Neural progenitor cell (in vitro differentiated cells): ENCODE results near the gene CLEC5A. TPM values are rescaled to one million over a fixed set of nuclear protein-coding genes. Genes with fewer than 3 reads are reported as not detected.

Experiments
- DNase-seq: peaks from one replicate; pipeline ENCODE4 v3.0.0-alpha.2; 2016; ENCODE audit warnings: low spot score
- H2AFZ ChIP-seq: fragments of 200-600 bp; sonication (generic); replicated peaks from 2 replicates; pipeline ENCODE4 v1.6.1; 2016; ENCODE audit warnings: antibody characterized with exemption
- H3F3A ChIP-seq: fragments of 200-600 bp; sonication (generic); 2 replicates; pipeline ENCODE4 v1.6.1; 2016; ENCODE audit warnings: antibody characterized with exemption, low read depth
- H3K27ac ChIP-seq: fragments of 200-600 bp; sonication (generic); 2 replicates; pipeline ENCODE4 v1.5.1; 2016; ENCODE audit warnings: mild to moderate bottlenecking
- H3K27me3 ChIP-seq: fragments of 200-600 bp; sonication (generic); 2 replicates; pipeline ENCODE4 v1.6.1; 2016; ENCODE audit warnings: mild to moderate bottlenecking, moderate library complexity
- H3K36me3 ChIP-seq: fragments of 200-600 bp; sonication (generic); 2 replicates; pipeline ENCODE4 v1.5.1; 2016
- H3K4me1 ChIP-seq: fragments of 200-600 bp; sonication (generic); 2 replicates; pipeline ENCODE4 v1.6.1; 2016; ENCODE audit warnings: mixed run types
- H3K4me2 ChIP-seq: fragments of 200-600 bp; sonication (generic); 2 replicates; pipeline ENCODE4 v1.6.1; 2016
- H3K4me3 ChIP-seq: fragments of 200-600 bp; sonication (generic); 2 replicates; pipeline ENCODE4 v1.5.1; 2016
- H3K79me2 ChIP-seq: fragments of 200-600 bp; sonication (generic); 2 replicates; pipeline ENCODE4 v1.6.1; 2016; ENCODE audit warnings: low read depth
- H3K9ac ChIP-seq: fragments of 200-600 bp; sonication (generic); 2 replicates; pipeline ENCODE4 v1.6.1; 2016
- H3K9me3 ChIP-seq: fragments of 200-600 bp; sonication (generic); 2 replicates; pipeline ENCODE4 v1.5.1; 2016; ENCODE audit warnings: low read depth
- H4K20me1 ChIP-seq: fragments of 200-600 bp; sonication (generic); 2 replicates; pipeline ENCODE4 v1.6.1; 2016; ENCODE audit warnings: low read depth
- H3K27ac Mint-ChIP-seq: 3 replicates; pipeline ENCODE4 v1.8.0; 2021; ENCODE audit warnings: mixed read lengths
- H3K27me3 Mint-ChIP-seq: 2 replicates; pipeline ENCODE4 v1.8.0; 2022; ENCODE audit warnings: low read depth, mild to moderate bottlenecking, inconsistent platforms, moderate library complexity, mixed read lengths; ENCODE audit not compliant: insufficient read depth
- H3K36me3 Mint-ChIP-seq: 3 replicates; pipeline ENCODE4 v1.8.0; 2021; ENCODE audit warnings: mixed read lengths
- H3K4me1 Mint-ChIP-seq: 3 replicates; pipeline ENCODE4 v1.8.0; 2021; ENCODE audit warnings: mixed read lengths
- H3K4me3 Mint-ChIP-seq: 3 replicates; pipeline ENCODE4 v1.8.0; 2021; ENCODE audit warnings: mild to moderate bottlenecking, moderate library complexity, mixed read lengths
- H3K9me3 Mint-ChIP-seq: 3 replicates; pipeline ENCODE4 v1.8.0; 2020; ENCODE audit warnings: mixed read lengths
- EZH2 ChIP-seq: fragments of 200-600 bp; sonication (generic); IDR thresholded peaks from 2 replicates; pipeline ENCODE4 v1.6.1; 2017; ENCODE audit warnings: antibody characterized with exemption, mild to moderate bottlenecking, moderate library complexity
- EZH2phosphoT487 ChIP-seq: fragments of 200-600 bp; sonication (generic); IDR thresholded peaks from 2 replicates; pipeline ENCODE4 v1.6.1; 2017; ENCODE audit warnings: antibody characterized with exemption
- total RNA-seq: library from RNA; depleted of rRNA; stranded (reverse); fragments of >200 nt; gene quantifications from 2 replicates; pipeline ENCODE4 v1.2.3, GENCODE V29; 2015; ENCODE audit warnings: low replicate concordance
- TF ChIP-seq, protein P1 (sequence below): fragments of 200-600 bp; sonication (generic); IDR thresholded peaks from 2 replicates; pipeline ENCODE4 v1.5.1; 2017; ENCODE audit warnings: antibody characterized with exemption, mild to moderate bottlenecking

CLEC5A gene
- total RNA-seq, 1 donor from 2014 or later, result not detected

- no peak overlapping the region for H3K4me3 ChIP-seq
- TF ChIP-seq, protein P1, sequence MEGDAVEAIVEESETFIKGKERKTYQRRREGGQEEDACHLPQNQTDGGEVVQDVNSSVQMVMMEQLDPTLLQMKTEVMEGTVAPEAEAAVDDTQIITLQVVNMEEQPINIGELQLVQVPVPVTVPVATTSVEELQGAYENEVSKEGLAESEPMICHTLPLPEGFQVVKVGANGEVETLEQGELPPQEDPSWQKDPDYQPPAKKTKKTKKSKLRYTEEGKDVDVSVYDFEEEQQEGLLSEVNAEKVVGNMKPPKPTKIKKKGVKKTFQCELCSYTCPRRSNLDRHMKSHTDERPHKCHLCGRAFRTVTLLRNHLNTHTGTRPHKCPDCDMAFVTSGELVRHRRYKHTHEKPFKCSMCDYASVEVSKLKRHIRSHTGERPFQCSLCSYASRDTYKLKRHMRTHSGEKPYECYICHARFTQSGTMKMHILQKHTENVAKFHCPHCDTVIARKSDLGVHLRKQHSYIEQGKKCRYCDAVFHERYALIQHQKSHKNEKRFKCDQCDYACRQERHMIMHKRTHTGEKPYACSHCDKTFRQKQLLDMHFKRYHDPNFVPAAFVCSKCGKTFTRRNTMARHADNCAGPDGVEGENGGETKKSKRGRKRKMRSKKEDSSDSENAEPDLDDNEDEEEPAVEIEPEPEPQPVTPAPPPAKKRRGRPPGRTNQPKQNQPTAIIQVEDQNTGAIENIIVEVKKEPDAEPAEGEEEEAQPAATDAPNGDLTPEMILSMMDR, result no peak
- TF ChIP-seq EZH2 (no peak), EZH2phosphoT487 (no peak)
- H3K4me3 Mint-ChIP-seq, result no peak overlapping the region
- no peaks in the 10 kb centered on the region for H3F3A ChIP-seq
- H2AFZ ChIP-seq, result no peak overlapping the region
- no peaks in the 10 kb centered on the region for H3K36me3 ChIP-seq
- peaks cover 2% of the 10 kb centered on the region for H3K9me3 Mint-ChIP-seq
- H3K36me3 Mint-ChIP-seq, result no peaks in the 10 kb centered on the region
- no peaks in the 10 kb centered on the region for H3K4me1 Mint-ChIP-seq
- DNase-seq, result no peak
- no peaks in the 10 kb centered on the region for H3K4me1 ChIP-seq
- H3K79me2 ChIP-seq, result no peaks in the 10 kb centered on the region
- no peak overlapping the region for H3K9ac ChIP-seq
- H3K4me2 ChIP-seq, result no peak overlapping the region
- H3K27me3 Mint-ChIP-seq, result peaks cover 2% of the 10 kb centered on the region
- H3K9me3 ChIP-seq, result no peaks in the 10 kb centered on the region
- no peak overlapping the region for H3K27ac ChIP-seq
- no peaks in the 10 kb centered on the region for H4K20me1 ChIP-seq
- no peak overlapping the region for H3K27ac Mint-ChIP-seq
- no peaks in the 10 kb centered on the region for H3K27me3 ChIP-seq
These were observed 26.5 kb downstream of the CLEC5A start for GRCh38 chr7:141920281-141920680.

DNA sequence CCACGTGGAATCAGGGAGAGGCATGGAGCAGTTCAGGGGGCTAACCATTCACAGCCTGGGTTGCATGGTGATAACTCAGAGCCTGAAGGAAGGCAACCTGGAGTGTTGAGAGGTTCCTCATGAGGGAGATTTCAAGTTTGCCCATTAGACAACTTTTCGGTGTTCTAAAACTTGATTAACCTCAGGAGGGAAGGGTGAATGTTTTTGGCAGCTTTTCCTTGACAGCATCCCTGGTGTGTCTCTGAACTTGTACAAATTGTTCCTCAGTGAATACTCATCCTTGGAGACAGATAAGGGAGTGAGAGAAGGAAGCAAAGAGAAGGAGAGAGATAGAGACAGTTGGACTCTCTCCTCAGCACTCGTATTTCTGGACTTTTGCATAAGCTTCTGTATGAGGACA, 30.7 kb downstream of the CLEC5A start, which contains the start of gene OR9A4:
Gene OR9A4 (plus strand): TSS at position 301 of the 400 bp plus-strand sequence. CDS start 2,477 bp downstream, outside the sequence.
- no peaks in the 10 kb centered on the region for H3K36me3 ChIP-seq
- TF ChIP-seq, protein P1, result no peak
- TF ChIP-seq EZH2phosphoT487, result no peak
- TF ChIP-seq EZH2, result no peak
- H2AFZ ChIP-seq, result no peak within 1 kb of the TSS
- no peak within 1 kb of the TSS for H3K4me3 ChIP-seq
- H3K27ac ChIP-seq, result no peak within 1 kb of the TSS
- no peak for DNase-seq
- no peaks in the 10 kb centered on the region for H3K9me3 ChIP-seq
- H3K27me3 ChIP-seq, result no peaks in the 10 kb centered on the region
- H3K4me2 ChIP-seq, result no peak within 1 kb of the TSS
- no peaks in the 10 kb centered on the region for H3K4me1 Mint-ChIP-seq
- H3K4me3 Mint-ChIP-seq, result no peak within 1 kb of the TSS
- H3K9ac ChIP-seq, result no peak within 1 kb of the TSS
- H3K79me2 ChIP-seq, result no peaks in the 10 kb centered on the region
- H3K27ac Mint-ChIP-seq, result no peak within 1 kb of the TSS
- H4K20me1 ChIP-seq, result no peaks in the 10 kb centered on the region
- H3K27me3 Mint-ChIP-seq, result peaks cover 2% of the 10 kb centered on the region
- no peaks in the 10 kb centered on the region for H3K36me3 Mint-ChIP-seq
- no peaks in the 10 kb centered on the region for H3K4me1 ChIP-seq
- no peaks in the 10 kb centered on the region for H3F3A ChIP-seq
- H3K9me3 Mint-ChIP-seq, result peaks cover 2% of the 10 kb centered on the region

DNA sequence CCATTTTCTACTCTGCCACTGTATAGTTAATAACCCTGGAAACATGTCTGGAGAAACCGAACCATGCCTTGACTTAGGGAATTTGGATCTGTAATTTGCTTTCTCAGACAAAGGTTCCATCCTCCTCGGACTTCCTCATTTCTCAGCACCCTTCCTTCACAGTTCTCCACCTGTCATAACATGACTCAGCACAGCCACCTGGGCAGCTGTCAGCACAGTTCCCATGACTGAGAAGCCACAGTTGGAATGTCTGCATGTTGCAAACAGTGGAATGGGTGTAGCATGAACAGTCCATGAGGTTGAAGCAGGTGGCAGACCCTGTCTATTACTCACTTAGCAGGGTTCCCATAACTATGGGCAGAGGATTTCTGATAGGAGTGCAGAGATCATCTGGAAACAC, 31.2 kb downstream of the CLEC5A start:
- Histone ChIP-seq H3F3A (no peaks in the 10 kb centered on the region), H3K27ac (no peak overlapping the region), H3K4me3 (no peak overlapping the region), H3K9me3 (no peaks in the 10 kb centered on the region), H4K20me1 (no peaks in the 10 kb centered on the region), H3K79me2 (no peaks in the 10 kb centered on the region), H3K36me3 (no peaks in the 10 kb centered on the region), H2AFZ (no peak overlapping the region), H3K4me1 (no peaks in the 10 kb centered on the region), H3K9ac (no peak overlapping the region), H3K4me2 (no peak overlapping the region), H3K27me3 (no peaks in the 10 kb centered on the region)
- H3K27ac Mint-ChIP-seq, result no peak overlapping the region
- TF ChIP-seq EZH2phosphoT487 (no peak), EZH2 (no peak)
- TF ChIP-seq, protein P1, result no peak
- DNase-seq, result no peak
- no peak overlapping the region for H3K4me3 Mint-ChIP-seq
- H3K36me3 Mint-ChIP-seq, result no peaks in the 10 kb centered on the region
- H3K27me3 Mint-ChIP-seq, result peaks cover 2% of the 10 kb centered on the region
- H3K9me3 Mint-ChIP-seq, result peaks cover 2% of the 10 kb centered on the region
- H3K4me1 Mint-ChIP-seq, result no peaks in the 10 kb centered on the region
